ENCODE data around the gene ENKUR. TPM values are rescaled to one million over a fixed set of nuclear protein-coding genes. Genes with fewer than 3 reads are reported as not detected.

The ENKUR gene
- total RNA-seq, 1 experiment from 2014 or later = 0.32 TPM

GRCh38 chr10:25024528-25024927 is 8.6 kb upstream of the ENKUR start:
- Histone ChIP-seq H4K20me1 (ENCODE audit: insufficient read depth) (no peaks in the 10 kb centered on the region), H3K4me3 (replicated peaks in 1 of 2; ENCODE audit: low read depth in 1 of 2, low read length in 2 of 2) (no peak overlapping the region), H3K9ac (ENCODE audit: low read length) (no peak overlapping the region), H3K36me3 (ENCODE audit: control insufficient read depth in 1 of 2, insufficient read depth in 2 of 2, low read length in 2 of 2) (no peaks in the 10 kb centered on the region), H3K27ac (ENCODE audit: low read depth, low read length) (no peak overlapping the region), H3K9me3 (ENCODE audit: control insufficient read depth in 1 of 2, insufficient read depth in 1 of 2, low read depth in 1 of 2, low read length in 2 of 2) (no peaks in the 10 kb centered on the region), H3K4me1 (ENCODE audit: control insufficient read depth in 1 of 2, insufficient read depth in 2 of 2, low read length in 2 of 2) (no peaks in the 10 kb centered on the region), H3K4me2 (ENCODE audit: low read length) (no peak overlapping the region), H2AFZ (ENCODE audit: low read depth, low read length, poor library complexity, severe bottlenecking) (no peak overlapping the region), H3K79me2 (ENCODE audit: insufficient read depth, low read length) (no peaks in the 10 kb centered on the region), H3K27me3 (ENCODE audit: insufficient read depth, low read length) (no peaks in the 10 kb centered on the region), H3K9me2 (ENCODE audit: insufficient read depth) (no peaks in the 10 kb centered on the region)
- intact Hi-C loops (cut with micrococcal nuclease) = loop anchor here (10.0 kb wide), 1 partner anchor 200 kb away; no protein-coding TSS in a partner anchor
- ATAC-seq (no peak), DNase-seq (ENCODE audit: low read depth, low spot score) (no peak)
- POLR2A ChIA-PET = no interaction called here
- no peak for TF ChIP-seq EZH2 (IDR thresholded peaks at IDR 0.05)
- TF ChIP-seq ELF1 (IDR thresholded peaks at IDR 0.05; ENCODE audit: borderline replicate concordance, low read depth) = no peak
- no peak for TF ChIP-seq FOSL1 (IDR thresholded peaks at IDR 0.05; ENCODE audit: low read depth)
- no peak for TF ChIP-seq RAD21 (IDR thresholded peaks at IDR 0.05; ENCODE audit: low read depth)
- TF ChIP-seq TCF7L2 (IDR thresholded peaks at IDR 0.05; ENCODE audit: borderline replicate concordance, extremely low read depth, insufficient read depth, insufficient read length) = no peak
- no peak for TF ChIP-seq YY1 (IDR thresholded peaks at IDR 0.05; ENCODE audit: extremely low read depth, insufficient replicate concordance, low read depth, low read length)
- TF ChIP-seq SP1 (IDR thresholded peaks at IDR 0.05; ENCODE audit: low read depth) = no peak
- no peak for TF ChIP-seq EGR1 (IDR thresholded peaks at IDR 0.05; ENCODE audit: low read depth)
- TF ChIP-seq POLR2A (IDR thresholded peaks at IDR 0.05; ENCODE audit: borderline replicate concordance, extremely low read depth, insufficient read depth, insufficient read length) = no peak
- no peak for TF ChIP-seq CEBPB (IDR thresholded peaks at IDR 0.05; ENCODE audit: low read depth)
- TF ChIP-seq SRF (IDR thresholded peaks at IDR 0.05; ENCODE audit: low read depth) = no peak
- no peak for TF ChIP-seq CBX3 (IDR thresholded peaks at IDR 0.05; ENCODE audit: low read depth)
- no peak for TF ChIP-seq ZFX (IDR thresholded peaks at IDR 0.05)
- no peak for TF ChIP-seq MAX (IDR thresholded peaks at IDR 0.05)
- TF ChIP-seq ZNF274 (IDR thresholded peaks at IDR 0.05; ENCODE audit: low read depth, low read length) = no peak
- no peak for TF ChIP-seq SIN3A (IDR thresholded peaks at IDR 0.05; ENCODE audit: low read depth)
- TF ChIP-seq POLR2AphosphoS5 (IDR thresholded peaks at IDR 0.05; ENCODE audit: low read depth, low read length) = no peak
- TF ChIP-seq, protein P1, sequence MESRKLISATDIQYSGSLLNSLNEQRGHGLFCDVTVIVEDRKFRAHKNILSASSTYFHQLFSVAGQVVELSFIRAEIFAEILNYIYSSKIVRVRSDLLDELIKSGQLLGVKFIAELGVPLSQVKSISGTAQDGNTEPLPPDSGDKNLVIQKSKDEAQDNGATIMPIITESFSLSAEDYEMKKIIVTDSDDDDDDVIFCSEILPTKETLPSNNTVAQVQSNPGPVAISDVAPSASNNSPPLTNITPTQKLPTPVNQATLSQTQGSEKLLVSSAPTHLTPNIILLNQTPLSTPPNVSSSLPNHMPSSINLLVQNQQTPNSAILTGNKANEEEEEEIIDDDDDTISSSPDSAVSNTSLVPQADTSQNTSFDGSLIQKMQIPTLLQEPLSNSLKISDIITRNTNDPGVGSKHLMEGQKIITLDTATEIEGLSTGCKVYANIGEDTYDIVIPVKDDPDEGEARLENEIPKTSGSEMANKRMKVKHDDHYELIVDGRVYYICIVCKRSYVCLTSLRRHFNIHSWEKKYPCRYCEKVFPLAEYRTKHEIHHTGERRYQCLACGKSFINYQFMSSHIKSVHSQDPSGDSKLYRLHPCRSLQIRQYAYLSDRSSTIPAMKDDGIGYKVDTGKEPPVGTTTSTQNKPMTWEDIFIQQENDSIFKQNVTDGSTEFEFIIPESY (IDR thresholded peaks at IDR 0.05; ENCODE audit: extremely low read depth, insufficient replicate concordance, low read length) = no peak
- CTCF ChIA-PET = interaction anchor here (2.8 kb wide), 1 partner anchor 56 kb away, joined by 5 read pairs; no protein-coding TSS in a partner anchor
- RAD21 ChIA-PET (ENCODE audit: low non-redundant PET in 1 of 2, low total read pairs in 2 of 2, uncharacterized antibody in 2 of 2, unreplicated experiment in 2 of 2) = no interaction called here
- no TSS peak for BruUV-seq (replicated peaks)

Measured in HCT116 (cell line).